Measurements from ENCODE around the gene FOXJ1.

FOXJ1 gene

GRCh38 chr17:76141212-76142038 is at the start of gene FOXJ1:
FOXJ1 (minus strand) TSS chr17:76141245; CDS start chr17:76140395, 850 bp downstream.
- H3K9me3 ChIP-seq (ENCODE audit: control insufficient read depth, insufficient read depth, low read length): no peaks in the 10 kb centered on the region
- H3K4me2 ChIP-seq (ENCODE audit: low read length): peak within 1 kb of the TSS; percentile 83
- TF ChIP-seq CTCF (IDR thresholded peaks at IDR 0.05; ENCODE audit: low read depth, low read length, poor library complexity, severe bottlenecking) (no peak), EZH2phosphoT487 (IDR thresholded peaks at IDR 0.05; ENCODE audit: borderline replicate concordance, low read length) (no peak)
- peaks cover 58% of the 10 kb centered on the region for H3K4me1 ChIP-seq (ENCODE audit: control insufficient read depth, low read length)
- H3K9me2 ChIP-seq (replicated peaks; ENCODE audit: control insufficient read depth, low read length): no peaks in the 10 kb centered on the region
- peaks cover 22% of the 10 kb centered on the region for H3K27me3 ChIP-seq (ENCODE audit: control insufficient read depth, low read length)
- H4K20me1 ChIP-seq (ENCODE audit: control insufficient read depth, insufficient read depth, low read depth, low read length): no peaks in the 10 kb centered on the region
- peak within 1 kb of the TSS; percentile 68 for H3K4me3 ChIP-seq (ENCODE audit: low read length)
- no peaks in the 10 kb centered on the region for H3K36me3 ChIP-seq (ENCODE audit: control insufficient read depth, low read length)
- peaks cover 7% of the 10 kb centered on the region for H3F3A ChIP-seq (ENCODE audit: control insufficient read depth, insufficient read depth)
- H3K79me2 ChIP-seq (ENCODE audit: control insufficient read depth, low read length): no peaks in the 10 kb centered on the region
- H3K27ac ChIP-seq (ENCODE audit: low read depth, low read length): no peak within 1 kb of the TSS

GRCh38 chr17:76189741-76190140 is 48.7 kb upstream of the FOXJ1 start:
- Histone ChIP-seq H3K4me2 (ENCODE audit: low read length) (no peak overlapping the region), H3F3A (ENCODE audit: control insufficient read depth, insufficient read depth) (peaks cover 10% of the 10 kb centered on the region), H3K9me3 (ENCODE audit: control insufficient read depth, insufficient read depth, low read length) (no peaks in the 10 kb centered on the region), H3K36me3 (ENCODE audit: control insufficient read depth, low read length) (no peaks in the 10 kb centered on the region), H4K20me1 (ENCODE audit: control insufficient read depth, insufficient read depth, low read depth, low read length) (no peaks in the 10 kb centered on the region), H3K27ac (ENCODE audit: low read depth, low read length) (no peak overlapping the region), H3K9me2 (replicated peaks; ENCODE audit: control insufficient read depth, low read length) (no peaks in the 10 kb centered on the region), H3K4me1 (ENCODE audit: control insufficient read depth, low read length) (peaks cover 29% of the 10 kb centered on the region), H3K27me3 (ENCODE audit: control insufficient read depth, low read length) (peaks cover 42% of the 10 kb centered on the region), H3K4me3 (ENCODE audit: low read length) (no peak overlapping the region), H3K79me2 (ENCODE audit: control insufficient read depth, low read length) (no peaks in the 10 kb centered on the region)
- no peak for TF ChIP-seq EZH2phosphoT487 (IDR thresholded peaks at IDR 0.05; ENCODE audit: borderline replicate concordance, low read length)
- no peak for TF ChIP-seq CTCF (IDR thresholded peaks at IDR 0.05; ENCODE audit: low read depth, low read length, poor library complexity, severe bottlenecking)

- H3K36me3 ChIP-seq (ENCODE audit: control insufficient read depth, low read length): no peaks in the 10 kb centered on the region
- no peaks in the 10 kb centered on the region for H3K9me3 ChIP-seq (ENCODE audit: control insufficient read depth, insufficient read depth, low read length)
- no peaks in the 10 kb centered on the region for H4K20me1 ChIP-seq (ENCODE audit: control insufficient read depth, insufficient read depth, low read depth, low read length)
- no peak for TF ChIP-seq EZH2phosphoT487 (IDR thresholded peaks at IDR 0.05; ENCODE audit: borderline replicate concordance, low read length)
- no peak for TF ChIP-seq CTCF (IDR thresholded peaks at IDR 0.05; ENCODE audit: low read depth, low read length, poor library complexity, severe bottlenecking)
- no peaks in the 10 kb centered on the region for H3K79me2 ChIP-seq (ENCODE audit: control insufficient read depth, low read length)
- H3K4me3 ChIP-seq (ENCODE audit: low read length): no peak overlapping the region
- no peak overlapping the region for H3K27ac ChIP-seq (ENCODE audit: low read depth, low read length)
- no peak overlapping the region for H3K4me2 ChIP-seq (ENCODE audit: low read length)
- H3K27me3 ChIP-seq (ENCODE audit: control insufficient read depth, low read length): peaks cover 44% of the 10 kb centered on the region
- H3K4me1 ChIP-seq (ENCODE audit: control insufficient read depth, low read length): peaks cover 34% of the 10 kb centered on the region
- H3K9me2 ChIP-seq (replicated peaks; ENCODE audit: control insufficient read depth, low read length): no peaks in the 10 kb centered on the region
- H3F3A ChIP-seq (ENCODE audit: control insufficient read depth, insufficient read depth): peaks cover 10% of the 10 kb centered on the region
These were observed 48.2 kb upstream of the FOXJ1 start for GRCh38 chr17:76189247-76189646.
